ENCODE measurements around the gene UMODL1.

DNA sequence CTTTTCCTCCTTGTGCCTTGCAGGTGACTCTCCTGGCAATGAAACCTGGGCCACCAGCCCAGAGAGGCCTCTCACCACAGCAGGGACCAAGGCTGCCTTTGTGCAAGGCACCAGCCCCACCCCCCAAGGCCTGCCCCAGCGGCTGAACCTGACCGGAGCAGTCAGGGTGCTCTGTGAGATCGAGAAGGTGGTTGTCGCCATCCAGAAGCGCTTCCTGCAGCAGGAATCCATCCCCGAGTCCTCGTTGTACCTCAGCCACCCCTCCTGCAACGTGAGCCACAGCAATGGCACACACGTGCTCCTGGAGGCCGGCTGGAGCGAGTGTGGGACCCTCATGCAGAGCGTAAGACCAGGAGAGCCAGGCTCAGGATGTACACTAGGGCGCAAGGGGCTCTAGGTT, 51.7 kb downstream of the UMODL1 start:
- no peak for TF ChIP-seq POLR2A (IDR thresholded peaks at IDR 0.05)
- TF ChIP-seq, protein P1, sequence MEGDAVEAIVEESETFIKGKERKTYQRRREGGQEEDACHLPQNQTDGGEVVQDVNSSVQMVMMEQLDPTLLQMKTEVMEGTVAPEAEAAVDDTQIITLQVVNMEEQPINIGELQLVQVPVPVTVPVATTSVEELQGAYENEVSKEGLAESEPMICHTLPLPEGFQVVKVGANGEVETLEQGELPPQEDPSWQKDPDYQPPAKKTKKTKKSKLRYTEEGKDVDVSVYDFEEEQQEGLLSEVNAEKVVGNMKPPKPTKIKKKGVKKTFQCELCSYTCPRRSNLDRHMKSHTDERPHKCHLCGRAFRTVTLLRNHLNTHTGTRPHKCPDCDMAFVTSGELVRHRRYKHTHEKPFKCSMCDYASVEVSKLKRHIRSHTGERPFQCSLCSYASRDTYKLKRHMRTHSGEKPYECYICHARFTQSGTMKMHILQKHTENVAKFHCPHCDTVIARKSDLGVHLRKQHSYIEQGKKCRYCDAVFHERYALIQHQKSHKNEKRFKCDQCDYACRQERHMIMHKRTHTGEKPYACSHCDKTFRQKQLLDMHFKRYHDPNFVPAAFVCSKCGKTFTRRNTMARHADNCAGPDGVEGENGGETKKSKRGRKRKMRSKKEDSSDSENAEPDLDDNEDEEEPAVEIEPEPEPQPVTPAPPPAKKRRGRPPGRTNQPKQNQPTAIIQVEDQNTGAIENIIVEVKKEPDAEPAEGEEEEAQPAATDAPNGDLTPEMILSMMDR (IDR thresholded peaks at IDR 0.05), result no peak

Measured in adrenal gland (tissue), 5 donors.